Testis (tissue), 3 donors: ENCODE data around the gene CPM. TPM values are rescaled to one million over a fixed set of nuclear protein-coding genes. Genes with fewer than 3 reads are reported as not detected.

ENCODE experiments used
- DNase-seq: peaks from one replicate; pipeline ENCODE4 v3.0.0-alpha.2; 2019
- H3K27ac ChIP-seq, 2 donors: fragments of 200-600 bp; sonication (generic); one replicate each; pipeline ENCODE4 v1.5.1; 2019
- H3K27me3 ChIP-seq: fragments of 200-600 bp; sonication (generic); one replicate; pipeline ENCODE4 v1.5.1; 2019
- H3K36me3 ChIP-seq: fragments of 200-600 bp; sonication (generic); one replicate; pipeline ENCODE4 v1.5.1; 2017; ENCODE audit warnings: low read depth; ENCODE audit errors: missing control alignments
- H3K4me1 ChIP-seq: fragments of 200-600 bp; sonication (generic); one replicate; pipeline ENCODE4 v1.5.1; 2019
- H3K4me3 ChIP-seq, 2 donors: fragments of 200-600 bp; sonication (generic); one replicate each; pipeline ENCODE4 v1.5.1; 2017 to 2019
- H3K9me3 ChIP-seq: fragments of 200-600 bp; sonication (generic); one replicate; pipeline ENCODE4 v1.5.1; 2017
- CTCF ChIP-seq, 3 experiments: fragments of 450-650 bp in 2 of 3; fragments of 200-600 bp in 1 of 3; sonication (generic) in 1 of 3; IDR thresholded peaks; one replicate each; pipeline ENCODE4 v1.5.1; 2016 to 2019; ENCODE audit warnings: antibody characterized with exemption in 3 of 3, mild to moderate bottlenecking in 2 of 3, moderate library complexity in 1 of 3
- POLR2A ChIP-seq: fragments of 450-650 bp; IDR thresholded peaks from one replicate; pipeline ENCODE4 v1.6.1; 2017; ENCODE audit warnings: antibody characterized with exemption, mild to moderate bottlenecking, moderate library complexity
- WGBS, 2 donors: methylation state at CpG; one replicate each; pipeline ENCODE4 v1.1.5; 2018; 5-methylcytosine and 5-hydroxymethylcytosine counted together
- intact Hi-C: fragments of 100-400 bp; cut with DNase I; formaldehyde crosslinking; loops from one replicate; pipeline ENCODE4 v1.15.1; 2023; ENCODE audit warnings: low total_unique reads
- polyA plus RNA-seq: library from polyadenylated mRNA; stranded (reverse); fragments of 350-450 nt; fragmentation: Illumina TruSeq; extraction: RNeasy Lipid Tissue Mini Kit (QIAGEN cat#74804); gene quantifications from one replicate; pipeline ENCODE4 v1.2.3, GENCODE V29; 2014; ENCODE audit warnings: low read depth, low replicate concordance; ENCODE audit not compliant: insufficient read depth
- total RNA-seq, 2 donors: library from RNA; depleted of rRNA; stranded (reverse); fragments of >200 nt; gene quantifications; one replicate each; pipeline ENCODE4 v1.2.3, GENCODE V29; 2016

Gene CPM
- total and polyA plus RNA-seq, 3 donors from 2014 or later, result 9.3 to 38.0 (median 22.5) TPM

GRCh38 chr12:68905733-68906132, 27.2 kb downstream of the CPM start:
- intact Hi-C loops, result no loop called here
- WGBS, 2 donors, result 89 to 93% methylated on average over 4 of the region's 4 CpGs

GRCh38 chr12:68904351-68904962, 28.5 kb downstream of the CPM start:
- no peaks in the 10 kb centered on the region for H3K9me3 ChIP-seq
- DNase-seq, result no peak
- WGBS, 2 donors, result 87 to 91% methylated on average over 4 of the region's 4 CpGs
- H3K4me3 ChIP-seq, result no peak overlapping the region
- intact Hi-C loops, result no loop called here
- H3K4me1 ChIP-seq, result no peaks in the 10 kb centered on the region
- H3K36me3 ChIP-seq, result no peaks in the 10 kb centered on the region
- TF ChIP-seq POLR2A (no peak), CTCF (IDR thresholded peaks at IDR 0.05) (no peak)
- H3K27ac ChIP-seq, result no peak overlapping the region
- no peaks in the 10 kb centered on the region for H3K27me3 ChIP-seq

More at GRCh38 chr12:68905733-68906132, 27.2 kb downstream of the CPM start:
- DNase-seq, result no peak
- no peaks in the 10 kb centered on the region for H3K27me3 ChIP-seq
- no peak overlapping the region for H3K27ac ChIP-seq
- no peak for TF ChIP-seq POLR2A
- TF ChIP-seq CTCF (IDR thresholded peaks at IDR 0.05), result no peak
- H3K4me3 ChIP-seq, result no peak overlapping the region
- H3K36me3 ChIP-seq, result no peaks in the 10 kb centered on the region
- no peaks in the 10 kb centered on the region for H3K4me1 ChIP-seq
- no peaks in the 10 kb centered on the region for H3K9me3 ChIP-seq

GRCh38 chr12:68903511-68903910, 29.5 kb downstream of the CPM start:
- no peak for TF ChIP-seq CTCF (IDR thresholded peaks at IDR 0.05)
- no peak for TF ChIP-seq POLR2A
- H3K4me1 ChIP-seq, result peaks cover 7% of the 10 kb centered on the region
- H3K4me3 ChIP-seq, result no peak overlapping the region
- H3K27ac ChIP-seq, result no peak overlapping the region
- no peaks in the 10 kb centered on the region for H3K9me3 ChIP-seq
- no peak for DNase-seq
- intact Hi-C loops, result no loop called here
- 77 to 80% methylated on average over 8 of the region's 8 CpGs for WGBS, 2 donors
- no peaks in the 10 kb centered on the region for H3K36me3 ChIP-seq
- no peaks in the 10 kb centered on the region for H3K27me3 ChIP-seq

GRCh38 chr12:68901551-68901950, 31.4 kb downstream of the CPM start:
- Histone ChIP-seq H3K9me3 (no peaks in the 10 kb centered on the region), H3K4me1 (peaks cover 11% of the 10 kb centered on the region), H3K27me3 (no peaks in the 10 kb centered on the region), H3K27ac (no peak overlapping the region), H3K4me3 (no peak overlapping the region), H3K36me3 (no peaks in the 10 kb centered on the region)
- TF ChIP-seq CTCF (IDR thresholded peaks at IDR 0.05) (no peak), POLR2A (no peak)
- DNase-seq, result no peak
- 81 to 88% methylated on average over 2 of the region's 2 CpGs for WGBS, 2 donors
- intact Hi-C loops, result no loop called here

GRCh38 chr12:68901145-68901544, 31.8 kb downstream of the CPM start:
- TF ChIP-seq POLR2A, result no peak
- TF ChIP-seq CTCF (IDR thresholded peaks at IDR 0.05), result no peak

More at GRCh38 chr12:68901145-68901544, 31.8 kb downstream of the CPM start:
- no peaks in the 10 kb centered on the region for H3K27me3 ChIP-seq
- no peaks in the 10 kb centered on the region for H3K36me3 ChIP-seq
- no peak for DNase-seq
- no peaks in the 10 kb centered on the region for H3K9me3 ChIP-seq
- 88 to 92% methylated on average over 2 of the region's 2 CpGs for WGBS, 2 donors
- H3K4me3 ChIP-seq, result no peak overlapping the region
- peaks cover 11% of the 10 kb centered on the region for H3K4me1 ChIP-seq
- intact Hi-C loops, result no loop called here
- H3K27ac ChIP-seq, result no peak overlapping the region
